Measurements from ENCODE around the gene SPDEF.

The SPDEF gene

DNA sequence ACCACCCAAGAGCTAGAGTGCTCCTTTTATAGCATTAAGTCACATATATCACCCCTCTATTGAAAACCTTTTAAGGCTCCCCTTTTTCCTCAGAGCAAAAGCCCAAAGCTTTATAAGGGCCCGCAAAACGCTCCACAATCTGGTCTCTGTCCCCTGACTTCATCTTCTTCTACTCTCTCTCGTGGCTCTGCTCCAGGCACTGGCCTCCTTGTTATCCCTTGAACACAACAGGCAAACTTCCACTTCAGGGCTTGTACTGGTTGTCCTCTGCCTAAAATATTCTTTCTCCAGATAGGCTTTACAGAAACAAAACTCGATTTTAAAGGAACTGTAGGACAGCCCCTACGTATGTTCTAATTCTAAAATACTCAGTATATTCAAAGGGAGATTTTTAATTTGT, 44.0 kb upstream of the SPDEF start:
- Histone ChIP-seq H3K9me3 (ENCODE audit: severe bottlenecking) (no peaks in the 10 kb centered on the region), H3K4me1 (ENCODE audit: insufficient read depth, poor library complexity, severe bottlenecking) (peaks cover 17% of the 10 kb centered on the region), H3K27ac (ENCODE audit: poor library complexity, severe bottlenecking) (no peak overlapping the region), H3K4me3 (ENCODE audit: severe bottlenecking) (no peak overlapping the region), H3K27me3 (ENCODE audit: insufficient read depth, poor library complexity, severe bottlenecking) (no peaks in the 10 kb centered on the region), H3K36me3 (ENCODE audit: low read depth) (no peaks in the 10 kb centered on the region; the same call in 1 of the 2 replicates)
- ATAC-seq (ENCODE audit: low read depth): no peak
- no peak for DNase-seq (ENCODE audit: low spot score)
- TF ChIP-seq CTCF (IDR thresholded peaks at IDR 0.05; ENCODE audit: poor library complexity, severe bottlenecking): no peak

GRCh38 chr6:34598712-34599111, 42.6 kb upstream of the SPDEF start:
- no peaks in the 10 kb centered on the region for H3K36me3 ChIP-seq (ENCODE audit: low read depth)
- no peak for DNase-seq (ENCODE audit: low spot score)
- H3K4me3 ChIP-seq (ENCODE audit: severe bottlenecking): no peak overlapping the region
- H3K4me1 ChIP-seq (ENCODE audit: insufficient read depth, poor library complexity, severe bottlenecking): peaks cover 19% of the 10 kb centered on the region
- no peaks in the 10 kb centered on the region for H3K9me3 ChIP-seq (ENCODE audit: severe bottlenecking)
- no peak for TF ChIP-seq CTCF (IDR thresholded peaks at IDR 0.05; ENCODE audit: poor library complexity, severe bottlenecking)
- H3K27ac ChIP-seq (ENCODE audit: poor library complexity, severe bottlenecking): no peak overlapping the region
- H3K27me3 ChIP-seq (ENCODE audit: insufficient read depth, poor library complexity, severe bottlenecking): no peaks in the 10 kb centered on the region
- no peak for ATAC-seq (ENCODE audit: low read depth)

DNA sequence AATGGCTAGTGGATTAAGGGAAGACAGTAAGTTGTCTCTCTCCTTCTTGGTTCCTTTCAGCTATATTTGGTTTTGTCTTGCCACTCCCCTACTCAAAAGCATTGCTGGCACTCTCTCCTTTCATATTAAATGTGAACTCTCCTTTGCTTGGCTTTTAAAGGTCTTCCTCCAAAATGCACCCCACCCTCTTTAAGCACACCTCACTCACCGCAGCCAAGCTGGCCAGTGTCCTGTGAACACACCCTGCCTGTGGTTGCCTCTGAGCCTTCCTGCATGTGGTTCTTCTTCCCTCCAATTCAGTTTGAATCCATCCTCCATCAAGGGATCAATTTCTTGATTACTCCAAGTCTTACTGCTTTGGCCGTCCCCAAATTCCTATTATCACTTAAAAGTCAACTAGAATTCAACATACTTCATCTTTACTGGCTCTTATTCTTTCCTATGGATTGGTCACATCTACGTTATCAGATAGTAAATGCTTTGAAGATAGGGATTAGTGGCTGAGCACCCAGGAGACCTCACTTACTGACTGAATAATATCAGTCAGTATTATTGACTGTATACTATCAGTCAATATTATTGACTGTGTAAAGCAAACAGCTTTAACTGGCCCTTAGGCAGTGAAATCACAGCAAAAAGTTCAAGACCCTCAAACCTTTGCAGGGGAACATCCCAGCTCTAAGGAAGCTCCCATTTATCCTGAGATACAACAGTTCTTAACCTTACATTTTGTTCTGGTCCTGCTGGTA, 41.6 kb upstream of the SPDEF start:
- no peak for TF ChIP-seq CTCF (IDR thresholded peaks at IDR 0.05; ENCODE audit: poor library complexity, severe bottlenecking)
- Histone ChIP-seq H3K27me3 (ENCODE audit: insufficient read depth, poor library complexity, severe bottlenecking) (no peaks in the 10 kb centered on the region), H3K27ac (ENCODE audit: poor library complexity, severe bottlenecking) (no peak overlapping the region), H3K4me1 (ENCODE audit: insufficient read depth, poor library complexity, severe bottlenecking) (peaks cover 17% of the 10 kb centered on the region), H3K9me3 (ENCODE audit: severe bottlenecking) (no peaks in the 10 kb centered on the region), H3K36me3 (ENCODE audit: low read depth) (no peaks in the 10 kb centered on the region), H3K4me3 (ENCODE audit: severe bottlenecking) (no peak overlapping the region)
- ATAC-seq (ENCODE audit: low read depth) (no peak), DNase-seq (ENCODE audit: low spot score) (no peak)

DNA sequence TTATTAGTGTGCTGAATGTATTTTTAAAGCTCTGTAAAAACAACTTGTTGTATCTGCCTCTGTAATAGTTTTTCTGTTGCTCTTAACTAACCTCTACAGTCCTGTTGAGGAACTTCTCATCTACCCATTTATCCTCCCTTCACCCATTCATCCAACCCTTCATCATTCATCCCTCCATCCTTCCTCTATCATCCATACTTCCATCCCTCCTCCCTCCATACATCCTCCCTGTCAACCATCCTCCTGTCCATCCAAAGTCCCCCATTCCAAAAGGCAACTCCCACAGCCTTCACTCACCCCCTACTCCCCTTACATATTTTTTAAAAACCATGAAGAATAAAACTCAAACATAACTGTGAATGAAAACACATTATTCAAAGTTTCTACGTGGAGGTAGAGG, 40.7 kb upstream of the SPDEF start:
- TF ChIP-seq CTCF (IDR thresholded peaks at IDR 0.05; ENCODE audit: poor library complexity, severe bottlenecking): no peak
- no peak for ATAC-seq (ENCODE audit: low read depth)
- Histone ChIP-seq H3K4me1 (ENCODE audit: insufficient read depth, poor library complexity, severe bottlenecking) (peaks cover 8% of the 10 kb centered on the region), H3K4me3 (ENCODE audit: severe bottlenecking) (no peak overlapping the region), H3K27ac (ENCODE audit: poor library complexity, severe bottlenecking) (no peak overlapping the region), H3K9me3 (ENCODE audit: severe bottlenecking) (no peaks in the 10 kb centered on the region), H3K27me3 (ENCODE audit: insufficient read depth, poor library complexity, severe bottlenecking) (no peaks in the 10 kb centered on the region), H3K36me3 (ENCODE audit: low read depth) (no peaks in the 10 kb centered on the region)
- no peak for DNase-seq (ENCODE audit: low spot score)
